Glomerular visceral epithelial cell (primary cell): Measurements from ENCODE around the gene LMBR1.

Experiments
- DNase-seq: peaks from one replicate; pipeline ENCODE4 v3.0.0-alpha.2; 2016; ENCODE audit errors: extremely low spot score

The LMBR1 gene

GRCh38 chr7:156795415-156795814 lies 97.6 kb downstream of the LMBR1 start:
- DNase-seq = no peak

GRCh38 chr7:156793334-156793733 lies 99.6 kb downstream of the LMBR1 start:
- no peak for DNase-seq

GRCh38 chr7:156792611-156793010 lies 100.4 kb downstream of the LMBR1 start:
- no peak for DNase-seq

- DNase-seq = no peak
Observed at GRCh38 chr7:156791241-156791640, 101.7 kb downstream of the LMBR1 start.

- DNase-seq = no peak
Observed at GRCh38 chr7:156790264-156790663, 102.7 kb downstream of the LMBR1 start.

- no peak for DNase-seq
Observed at GRCh38 chr7:156785998-156786543, 106.9 kb downstream of the LMBR1 start.

GRCh38 chr7:156783864-156784263 lies 109.1 kb downstream of the LMBR1 start:
- DNase-seq = no peak

GRCh38 chr7:156781972-156782371 lies 111.0 kb downstream of the LMBR1 start:
- no peak for DNase-seq

- no peak for DNase-seq
Observed at GRCh38 chr7:156780724-156781455, 112.1 kb downstream of the LMBR1 start.

GRCh38 chr7:156778668-156779067 lies 114.3 kb downstream of the LMBR1 start:
- DNase-seq = no peak

GRCh38 chr7:156778201-156778600 lies 114.8 kb downstream of the LMBR1 start:
- DNase-seq = no peak

- peak; percentile 9 for DNase-seq
Observed at GRCh38 chr7:156777364-156778069, 115.5 kb downstream of the LMBR1 start.

GRCh38 chr7:156776527-156776926 lies 116.5 kb downstream of the LMBR1 start:
- DNase-seq = no peak

GRCh38 chr7:156773966-156774365 lies 119.0 kb downstream of the LMBR1 start:
- DNase-seq = no peak

GRCh38 chr7:156772725-156773124 lies 120.3 kb downstream of the LMBR1 start:
- no peak for DNase-seq

- DNase-seq = no peak
Observed at GRCh38 chr7:156768698-156769472, 124.1 kb downstream of the LMBR1 start.

- DNase-seq = no peak
Observed at GRCh38 chr7:156766666-156767065, 126.3 kb downstream of the LMBR1 start.

- no peak for DNase-seq
Observed at GRCh38 chr7:156765901-156766656, 126.9 kb downstream of the LMBR1 start.

- DNase-seq = no peak
Observed at GRCh38 chr7:156764766-156765165, 128.2 kb downstream of the LMBR1 start.

GRCh38 chr7:156764016-156764669 lies 128.8 kb downstream of the LMBR1 start:
- peak; percentile 67 for DNase-seq

- DNase-seq = no peak
Observed at GRCh38 chr7:156759579-156760202, 133.3 kb downstream of the LMBR1 start.
